ENCODE results near the gene ENTHD1. TPM values are rescaled to one million over a fixed set of nuclear protein-coding genes. Genes with fewer than 3 reads are reported as not detected.

ENTHD1 gene
- total RNA-seq, 4 donors from 2014 or later: not detected

DNA sequence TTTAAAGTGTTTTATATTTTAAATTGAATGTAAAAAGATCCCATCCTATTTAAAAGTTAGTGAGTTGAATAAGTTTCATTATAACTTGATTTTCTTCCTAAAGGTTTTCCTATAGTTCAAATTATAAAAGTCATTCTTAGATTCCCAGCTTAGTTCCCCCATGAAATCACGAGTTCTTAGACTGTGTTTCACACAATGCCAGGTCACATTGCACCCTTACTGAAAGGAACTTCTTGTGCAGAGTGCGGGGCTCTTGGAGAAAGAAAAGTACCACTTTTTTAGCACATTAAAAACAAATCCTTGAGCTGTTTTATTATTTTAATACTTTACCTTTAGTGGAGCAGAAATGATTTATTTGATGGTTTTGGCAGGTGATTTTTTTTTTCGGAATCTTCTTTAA is 22.9 kb upstream of the ENTHD1 start:
- H3K4me3 ChIP-seq (ENCODE audit: low read depth, poor library complexity, severe bottlenecking): no peak overlapping the region
- TF ChIP-seq POLR2A (IDR thresholded peaks at IDR 0.05): no peak
- TF ChIP-seq, protein P1, sequence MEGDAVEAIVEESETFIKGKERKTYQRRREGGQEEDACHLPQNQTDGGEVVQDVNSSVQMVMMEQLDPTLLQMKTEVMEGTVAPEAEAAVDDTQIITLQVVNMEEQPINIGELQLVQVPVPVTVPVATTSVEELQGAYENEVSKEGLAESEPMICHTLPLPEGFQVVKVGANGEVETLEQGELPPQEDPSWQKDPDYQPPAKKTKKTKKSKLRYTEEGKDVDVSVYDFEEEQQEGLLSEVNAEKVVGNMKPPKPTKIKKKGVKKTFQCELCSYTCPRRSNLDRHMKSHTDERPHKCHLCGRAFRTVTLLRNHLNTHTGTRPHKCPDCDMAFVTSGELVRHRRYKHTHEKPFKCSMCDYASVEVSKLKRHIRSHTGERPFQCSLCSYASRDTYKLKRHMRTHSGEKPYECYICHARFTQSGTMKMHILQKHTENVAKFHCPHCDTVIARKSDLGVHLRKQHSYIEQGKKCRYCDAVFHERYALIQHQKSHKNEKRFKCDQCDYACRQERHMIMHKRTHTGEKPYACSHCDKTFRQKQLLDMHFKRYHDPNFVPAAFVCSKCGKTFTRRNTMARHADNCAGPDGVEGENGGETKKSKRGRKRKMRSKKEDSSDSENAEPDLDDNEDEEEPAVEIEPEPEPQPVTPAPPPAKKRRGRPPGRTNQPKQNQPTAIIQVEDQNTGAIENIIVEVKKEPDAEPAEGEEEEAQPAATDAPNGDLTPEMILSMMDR (IDR thresholded peaks at IDR 0.05): no peak
- intact Hi-C loops (cut with DNase I; ENCODE audit: low total_unique reads): no loop called here
- 81 to 86% methylated on average over 3 of the region's 3 CpGs for WGBS, 2 donors
- DNase-seq (ENCODE audit: low spot score in 2 of 2): no peak

DNA sequence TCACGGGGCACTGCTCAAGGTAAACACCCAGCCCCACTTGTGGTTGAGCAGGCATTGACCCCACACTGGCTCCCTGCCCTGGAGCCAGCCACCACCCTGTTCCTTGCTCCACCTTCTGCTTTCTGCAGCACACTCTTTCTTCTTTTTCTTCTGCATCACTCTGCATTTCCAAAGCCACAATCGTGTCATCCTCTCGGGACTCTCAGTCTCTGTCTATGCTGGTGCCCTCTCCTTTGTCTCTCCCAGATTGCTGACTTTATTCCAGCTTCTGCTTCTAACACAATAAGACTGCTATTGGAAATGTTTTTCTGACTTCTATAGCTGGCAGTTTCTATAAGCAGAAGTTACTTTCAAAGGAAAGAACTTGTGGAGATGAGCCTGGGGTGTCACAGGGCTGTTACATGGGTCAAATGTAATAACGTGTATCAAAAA is 21.8 kb upstream of the ENTHD1 start:
- intact Hi-C loops (cut with DNase I; ENCODE audit: low total_unique reads): no loop called here
- no peak overlapping the region for H3K4me3 ChIP-seq (ENCODE audit: low read depth, poor library complexity, severe bottlenecking)
- DNase-seq (ENCODE audit: low spot score in 2 of 2): no peak
- no peak for TF ChIP-seq POLR2A (IDR thresholded peaks at IDR 0.05)
- TF ChIP-seq, protein P1 (IDR thresholded peaks at IDR 0.05): no peak
- WGBS, 2 donors: 62 to 63% methylated on average over 4 of the region's 4 CpGs

DNA sequence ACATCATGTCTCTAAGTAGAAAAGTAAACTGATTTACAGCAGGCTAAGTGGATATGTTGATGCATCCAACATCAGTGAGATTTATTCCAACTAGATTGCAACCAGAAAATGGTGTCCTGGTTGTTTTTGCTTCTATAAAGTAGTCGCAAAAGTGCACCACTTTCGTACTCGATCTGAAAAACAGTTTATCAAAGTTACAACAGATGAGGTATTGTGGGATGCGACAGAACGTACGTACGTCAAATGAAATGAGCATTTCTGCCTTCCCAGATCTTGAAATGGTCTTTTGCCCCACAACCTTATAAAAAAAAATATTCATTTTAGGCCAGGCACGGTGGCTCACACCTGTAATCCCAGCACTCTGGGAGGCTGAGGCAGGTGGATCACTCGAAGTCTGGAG is 21.0 kb upstream of the ENTHD1 start:
- intact Hi-C loops (cut with DNase I; ENCODE audit: low total_unique reads): no loop called here
- no peak for DNase-seq (ENCODE audit: low spot score in 2 of 2)
- H3K4me3 ChIP-seq (ENCODE audit: low read depth, poor library complexity, severe bottlenecking): no peak overlapping the region
- WGBS, 2 donors: 89 to 94% methylated on average over 9 of the region's 9 CpGs
- TF ChIP-seq, protein P1 (IDR thresholded peaks at IDR 0.05): no peak
- no peak for TF ChIP-seq POLR2A (IDR thresholded peaks at IDR 0.05)

DNA sequence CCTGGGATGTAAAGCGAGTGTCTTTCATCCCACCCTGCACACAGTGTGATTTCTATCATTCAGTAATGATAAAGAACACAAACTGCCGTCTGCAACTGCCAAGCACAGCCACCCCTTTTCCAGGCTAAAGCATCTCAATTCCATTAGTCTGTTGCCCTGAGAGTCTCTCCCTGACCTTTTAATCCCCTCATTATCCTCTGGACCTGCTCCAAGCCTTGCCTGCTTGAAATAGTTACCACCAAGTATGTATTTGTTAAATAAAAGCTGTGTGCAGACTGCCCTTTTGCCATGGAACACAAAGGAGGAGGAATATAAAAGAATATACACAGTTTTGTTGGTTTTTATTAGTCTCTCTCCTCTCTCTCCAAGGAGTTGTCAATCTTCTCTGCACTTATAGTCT is 20.3 kb upstream of the ENTHD1 start:
- H3K4me3 ChIP-seq (ENCODE audit: low read depth, poor library complexity, severe bottlenecking): no peak overlapping the region
- TF ChIP-seq, protein P1 (IDR thresholded peaks at IDR 0.05): no peak
- no peak for TF ChIP-seq POLR2A (IDR thresholded peaks at IDR 0.05)
- WGBS, 2 donors: 60 to 72% methylated on average over 2 of the region's 2 CpGs
- intact Hi-C loops (cut with DNase I; ENCODE audit: low total_unique reads): no loop called here
- DNase-seq (ENCODE audit: low spot score in 2 of 2): no peak

DNA sequence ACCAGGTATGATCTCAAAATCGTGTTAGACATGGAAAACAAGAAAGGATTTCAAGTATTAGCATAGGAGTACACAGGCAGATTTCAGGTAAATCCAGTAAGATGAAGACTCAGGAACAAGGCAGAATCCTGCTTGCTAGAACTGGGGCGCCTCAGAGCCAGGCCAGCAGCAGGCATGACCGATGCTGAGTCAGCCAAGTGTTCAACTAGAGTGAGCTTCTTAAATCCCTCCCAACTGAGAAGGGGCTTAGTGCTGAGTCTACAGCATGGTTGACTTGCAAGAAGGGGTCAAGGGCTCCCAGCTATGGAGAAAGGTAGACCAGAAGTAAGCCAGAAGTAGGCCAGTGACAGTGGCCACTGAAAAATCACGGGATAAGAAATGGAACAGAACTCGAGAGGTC is 19.8 kb upstream of the ENTHD1 start:
- WGBS, 2 donors: 83 to 85% methylated on average over 5 of the region's 5 CpGs
- TF ChIP-seq, protein P1 (IDR thresholded peaks at IDR 0.05): no peak
- TF ChIP-seq POLR2A (IDR thresholded peaks at IDR 0.05): no peak
- DNase-seq (ENCODE audit: low spot score in 2 of 2): no peak
- intact Hi-C loops (cut with DNase I; ENCODE audit: low total_unique reads): no loop called here
- no peak overlapping the region for H3K4me3 ChIP-seq (ENCODE audit: low read depth, poor library complexity, severe bottlenecking)

DNA sequence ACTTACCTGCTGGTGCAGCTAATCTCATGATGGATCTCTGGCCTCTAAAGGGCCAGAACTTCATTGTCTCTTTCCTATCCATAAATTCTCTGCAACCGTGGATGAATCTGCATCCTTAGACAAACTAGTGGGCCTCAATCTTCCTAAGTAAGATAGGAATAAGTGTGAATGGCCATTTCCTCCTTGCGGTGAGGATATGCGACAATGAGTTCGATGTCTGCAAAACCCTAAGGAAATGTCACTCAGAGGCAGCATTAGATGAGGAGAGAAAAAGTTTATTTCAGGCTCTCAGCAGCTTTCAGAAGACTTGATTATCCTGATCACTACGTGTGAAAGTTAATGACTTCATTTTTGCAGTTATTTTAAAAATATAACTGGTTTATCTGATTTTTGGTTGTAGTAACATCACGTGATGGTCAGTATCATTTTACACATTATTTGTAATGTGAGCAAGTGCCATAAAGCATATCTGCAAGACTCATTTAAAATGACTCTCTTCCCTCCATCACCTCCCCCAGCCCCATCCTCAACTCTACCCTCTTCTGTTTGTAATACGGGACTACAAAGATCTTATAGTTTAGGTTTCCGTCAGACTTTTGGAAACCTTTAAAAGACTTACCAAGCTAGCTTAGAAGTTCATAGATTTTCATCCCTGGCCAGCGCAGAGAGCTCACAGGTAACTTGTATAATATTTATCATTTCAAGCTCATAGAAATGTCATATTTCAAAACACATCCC is 17.5 kb upstream of the ENTHD1 start:
- H3K4me3 ChIP-seq (ENCODE audit: low read depth, poor library complexity, severe bottlenecking): no peak overlapping the region
- WGBS, 2 donors: 70 to 80% methylated on average over 9 of the region's 9 CpGs
- intact Hi-C loops (cut with DNase I; ENCODE audit: low total_unique reads): no loop called here
- no peak for DNase-seq (ENCODE audit: low spot score in 2 of 2)
- TF ChIP-seq POLR2A (IDR thresholded peaks at IDR 0.05): no peak
- TF ChIP-seq, protein P1 (IDR thresholded peaks at IDR 0.05): no peak
